HepG2 (cell line): ENCODE measurements around the gene ALDH1A2. TPM values are rescaled to one million over a fixed set of nuclear protein-coding genes. Genes with fewer than 3 reads are reported as not detected.

ENCODE experiments used
- ATAC-seq: fragments of 200-7000 bp; cut with Tn5 transposase; 3 replicates; pipeline ENCODE4 v1.9.1; 2020; ENCODE audit warnings: mild to moderate bottlenecking, moderate library complexity
- BruUV-seq: library from RNA; stranded (reverse); fragments of 400-500 nt; replicated peaks from 2 replicates; lab custom pipeline; 2021; lab: Mats Ljungman, UMichigan
- CTCF ChIA-PET: fragments of 300-600 bp; formaldehyde crosslinking; extraction: SDS; loops from one replicate; lab custom pipeline; 2021; ENCODE audit warnings: low total read pairs, inconsistent platforms, low intra/inter-chr PET ratio; lab: Yijun Ruan, JAX
- POLR2A ChIA-PET: fragments of 350-600 bp; sonication (Branson Sonifier 250); formaldehyde crosslinking; loops from one replicate; lab custom pipeline; 2020; ENCODE audit warnings: antibody characterized with exemption, inconsistent platforms; lab: Yijun Ruan, JAX
- DNase-seq: peaks from one replicate; pipeline ENCODE4 v3.0.0-alpha.2; 2015; ENCODE audit warnings: low spot score
- FAIRE-seq: peaks from 3 replicates; lab custom pipeline; 2011; peaks lifted over from hg19 to GRCh38; lab: Jason Lieb, UNC
- H2AFZ ChIP-seq: one replicate; pipeline ENCODE4 v1.6.1; 2011; ENCODE audit warnings: low read length, inconsistent platforms
- H3K27ac ChIP-seq: fragments of 300-600 bp; 3 replicates; pipeline ENCODE4 v1.8.0; 2011; ENCODE audit warnings: mixed run types, mild to moderate bottlenecking, mixed read lengths, low read length, inconsistent platforms; ENCODE audit not compliant: insufficient read depth; ENCODE audit errors: extremely low read length
- H3K27me3 ChIP-seq, 2 experiments: fragments of 200-600 bp in 1 of 2; 2 replicates in 1 of 2; 3 replicates in 1 of 2; pipeline versions ENCODE4 v1.6.0 to v1.8.0; 2011; ENCODE audit warnings: low read length in 2 of 2, mild to moderate bottlenecking in 2 of 2, moderate library complexity in 2 of 2, inconsistent platforms in 1 of 2; ENCODE audit not compliant: insufficient read depth in 2 of 2, control insufficient read depth in 1 of 2
- H3K36me3 ChIP-seq, 2 experiments: fragments of 200-600 bp in 1 of 2; replicated peaks in 1 of 2; 2 replicates in 1 of 2; 3 replicates in 1 of 2; pipeline versions ENCODE4 v1.5.1 to v1.8.0; 2011; ENCODE audit warnings: low read length in 2 of 2, inconsistent platforms in 1 of 2; ENCODE audit not compliant: insufficient read depth in 2 of 2, control insufficient read depth in 1 of 2
- H3K4me1 ChIP-seq: 2 replicates; pipeline ENCODE4 v1.5.1; 2012; ENCODE audit warnings: low read length, inconsistent platforms; ENCODE audit not compliant: insufficient read depth
- H3K4me2 ChIP-seq: 2 replicates; pipeline ENCODE4 v1.6.0; 2011; ENCODE audit warnings: low read depth, low read length, inconsistent platforms
- H3K4me3 ChIP-seq, 3 experiments: fragments of 200-600 bp in 1 of 3; sonication (generic), shearing (Covaris generic) in 1 of 3; replicated peaks in 1 of 3; 2 replicates each; pipeline ENCODE4 v1.5.1; 2011 to 2016; ENCODE audit warnings: low read length in 3 of 3, inconsistent platforms in 2 of 3, low read depth in 2 of 3, mild to moderate bottlenecking in 2 of 3, control low read depth in 1 of 3, mixed read lengths in 1 of 3; ENCODE audit not compliant: insufficient read depth in 1 of 3
- H3K79me2 ChIP-seq: one replicate; pipeline ENCODE4 v1.6.1; 2011; ENCODE audit warnings: low read length, inconsistent platforms; ENCODE audit not compliant: insufficient read depth
- H3K9ac ChIP-seq: 2 replicates; pipeline ENCODE4 v1.6.0; 2011; ENCODE audit warnings: mild to moderate bottlenecking, low read depth, low read length, inconsistent platforms; ENCODE audit not compliant: insufficient read depth
- H3K9me3 ChIP-seq: 2 replicates; pipeline ENCODE4 v1.5.1; 2012; ENCODE audit warnings: mild to moderate bottlenecking, low read length
- H4K20me1 ChIP-seq: 2 replicates; pipeline ENCODE4 v1.6.0; 2011; ENCODE audit warnings: inconsistent platforms, mild to moderate bottlenecking, low read length, moderate library complexity; ENCODE audit not compliant: insufficient read depth
- CEBPB ChIP-seq: IDR thresholded peaks from 2 replicates; pipeline ENCODE4 v1.6.1; 2011; ENCODE audit warnings: low read depth, low read length, improper control_type of control experiment, borderline replicate concordance
- GPN1 ChIP-seq: sonication (generic); formaldehyde crosslinking; IDR thresholded peaks from 2 replicates; pipeline ENCODE4 v1.5.1; 2020; ENCODE audit warnings: missing genetic modification reagents, borderline replicate concordance
- KLF12 ChIP-seq: sonication (generic); formaldehyde crosslinking; IDR thresholded peaks from 2 replicates; pipeline ENCODE4 v1.4.0; 2020; ENCODE audit warnings: missing genetic modification reagents, borderline replicate concordance
- MBD4 ChIP-seq: IDR thresholded peaks from 2 replicates; pipeline ENCODE4 v1.6.1; 2012; ENCODE audit warnings: low read length, inconsistent platforms, borderline replicate concordance
- MYNN ChIP-seq: sonication (generic); formaldehyde crosslinking; IDR thresholded peaks from 2 replicates; pipeline ENCODE4 v1.4.0; 2020; ENCODE audit warnings: mild to moderate bottlenecking, low read depth, missing genetic modification reagents
- NAIF1 ChIP-seq: sonication (generic); formaldehyde crosslinking; IDR thresholded peaks from 2 replicates; pipeline ENCODE4 v1.5.0; 2020; ENCODE audit warnings: mild to moderate bottlenecking, missing genetic modification reagents, borderline replicate concordance
- RARG ChIP-seq: sonication (generic); formaldehyde crosslinking; IDR thresholded peaks from 2 replicates; pipeline ENCODE4 v1.4.0; 2020; ENCODE audit warnings: low read depth, mild to moderate bottlenecking, missing genetic modification reagents
- SCMH1 ChIP-seq: sonication (generic); formaldehyde crosslinking; IDR thresholded peaks from 2 replicates; pipeline ENCODE4 v1.9.0; 2021; ENCODE audit warnings: missing genetic modification reagents, mild to moderate bottlenecking, borderline replicate concordance
- SMC3 ChIP-seq: IDR thresholded peaks from 2 replicates; pipeline ENCODE4 v1.6.1; 2011; ENCODE audit warnings: low read length, improper control_type of control experiment
- XRCC5 ChIP-seq: fragments of 200-400 bp; formaldehyde crosslinking; optimal IDR thresholded peaks from 2 replicates; pipeline ENCODE3; 2017; ENCODE audit warnings: mild to moderate bottlenecking, low read length
- ZFAT ChIP-seq: sonication (generic); formaldehyde crosslinking; conservative IDR thresholded peaks from 2 replicates; pipeline ENCODE4 v1.8.1; 2023; ENCODE audit warnings: missing genetic modification reagents, inconsistent platforms
- ZNF709 ChIP-seq: sonication (generic); formaldehyde crosslinking; IDR thresholded peaks from 2 replicates; pipeline ENCODE4 v1.5.0; 2020; ENCODE audit warnings: mild to moderate bottlenecking, missing genetic modification reagents
- WGBS: methylation state at CpG from one replicate; pipeline ENCODE4 v1.1.6; 2017; ENCODE audit warnings: low lambda C conversion rate; 5-methylcytosine and 5-hydroxymethylcytosine counted together
- in situ Hi-C: cut with HindIII; loops from 2 replicates; pipeline ENCODE4 v1.10.0; 2017; ENCODE audit warnings: low pct_unique_long_range_greater_than_20kb; ENCODE audit not compliant: extremely low pct_ligation_motif_present
- intact Hi-C: fragments of 100-400 bp; cut with micrococcal nuclease; formaldehyde crosslinking; loops from one replicate; pipeline ENCODE4 v1.10.0; 2022; ENCODE audit not compliant: unreplicated experiment
- polyA plus RNA-seq, 8 experiments: library from polyadenylated mRNA; depleted of rRNA in 3 of 8; stranded (reverse) in 7 of 8; unstranded in 1 of 8; fragments of >200 nt; fragmentation: Illumina TruSeq in 4 of 8; extraction: Trizol in 4 of 8; gene quantifications; 2 replicates each; pipeline versions ENCODE4 v1.2.1 to v1.2.3, GENCODE V29; 2011 to 2016; ENCODE audit warnings: low read depth in 4 of 8, missing spikeins in 1 of 8, mixed read lengths in 1 of 8; ENCODE audit not compliant: insufficient read depth in 1 of 8
- total RNA-seq, 5 experiments: library from RNA; depleted of rRNA; stranded (reverse); fragments of >200 nt; fragmentation: Illumina TruSeq; extraction: Trizol; gene quantifications; 2 replicates each; pipeline ENCODE4 v1.2.3, GENCODE V29; 2016; ENCODE audit warnings: low read depth in 1 of 5
- TF ChIP-seq, protein P1 (sequence below), 2 experiments: sonication (generic) in 1 of 2; formaldehyde crosslinking in 1 of 2; IDR thresholded peaks; 2 replicates each; pipeline versions ENCODE4 v1.5.1 to v1.6.1; 2011 to 2020; ENCODE audit warnings: borderline replicate concordance in 1 of 2, low read depth in 1 of 2, low read length in 1 of 2, mild to moderate bottlenecking in 1 of 2, missing genetic modification reagents in 1 of 2, moderate library complexity in 1 of 2
- TF ChIP-seq, protein P2 (sequence below): sonication (generic); formaldehyde crosslinking; IDR thresholded peaks from 2 replicates; pipeline ENCODE4 v1.5.1; 2020; ENCODE audit warnings: missing genetic modification reagents, mild to moderate bottlenecking, borderline replicate concordance

Gene ALDH1A2
- total and polyA plus RNA-seq, 2 of the 13 experiments (the other 11 are each of a cell fraction or from before 2014, with no cell fraction given): 0.64 to 0.90 TPM

DNA sequence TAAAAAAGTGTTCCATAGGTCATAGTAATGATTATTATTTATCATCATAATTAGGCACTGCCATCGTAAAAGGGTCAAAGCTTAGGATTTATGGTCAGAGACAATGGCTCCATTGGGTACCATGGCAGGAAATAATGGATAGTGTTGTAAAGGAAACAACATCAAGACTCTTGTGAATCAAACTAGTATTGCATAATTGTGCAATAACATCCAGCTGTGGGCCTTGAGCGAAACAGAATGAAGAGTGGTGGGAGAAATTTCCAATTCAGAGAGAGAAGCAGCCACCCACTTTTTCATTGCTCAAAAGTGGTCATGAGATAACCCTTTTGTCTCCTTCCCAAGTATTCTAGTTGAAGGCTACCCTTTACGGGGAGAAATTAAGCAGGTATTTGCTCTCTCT, 61.7 kb downstream of the ALDH1A2 start:
- intact Hi-C loops (no loop called here), in situ Hi-C loops (no loop called here)
- BruUV-seq: no TSS peak
- no peaks in the 10 kb centered on the region for H3K4me1 ChIP-seq
- H3K79me2 ChIP-seq: no peaks in the 10 kb centered on the region
- no peaks in the 10 kb centered on the region for H4K20me1 ChIP-seq
- no peak overlapping the region for H3K9ac ChIP-seq
- no peak overlapping the region for H2AFZ ChIP-seq
- H3K27ac ChIP-seq: no peak overlapping the region
- no peaks in the 10 kb centered on the region for H3K27me3 ChIP-seq
- CTCF ChIA-PET: no interaction called here
- DNase-seq: no peak
- TF ChIP-seq GPN1 (CRISPR knock-in tag) (no peak), SMC3 (no peak), XRCC5 (no peak), ZFAT (CRISPR knock-in tag) (no peak), CEBPB (peak; percentile 53; the same call in 1 of the 2 replicates), KLF12 (no peak), MYNN (no peak), RARG (CRISPR knock-in tag) (no peak), ZNF709 (no peak)
- H3K9me3 ChIP-seq: no peaks in the 10 kb centered on the region
- H3K4me2 ChIP-seq: no peak overlapping the region
- no peaks in the 10 kb centered on the region for H3K36me3 ChIP-seq
- no peak overlapping the region for H3K4me3 ChIP-seq
- 32% methylated on average over 3 of the region's 3 CpGs for WGBS
- ATAC-seq: no peak
- no peak for FAIRE-seq
- POLR2A ChIA-PET: no interaction called here

DNA sequence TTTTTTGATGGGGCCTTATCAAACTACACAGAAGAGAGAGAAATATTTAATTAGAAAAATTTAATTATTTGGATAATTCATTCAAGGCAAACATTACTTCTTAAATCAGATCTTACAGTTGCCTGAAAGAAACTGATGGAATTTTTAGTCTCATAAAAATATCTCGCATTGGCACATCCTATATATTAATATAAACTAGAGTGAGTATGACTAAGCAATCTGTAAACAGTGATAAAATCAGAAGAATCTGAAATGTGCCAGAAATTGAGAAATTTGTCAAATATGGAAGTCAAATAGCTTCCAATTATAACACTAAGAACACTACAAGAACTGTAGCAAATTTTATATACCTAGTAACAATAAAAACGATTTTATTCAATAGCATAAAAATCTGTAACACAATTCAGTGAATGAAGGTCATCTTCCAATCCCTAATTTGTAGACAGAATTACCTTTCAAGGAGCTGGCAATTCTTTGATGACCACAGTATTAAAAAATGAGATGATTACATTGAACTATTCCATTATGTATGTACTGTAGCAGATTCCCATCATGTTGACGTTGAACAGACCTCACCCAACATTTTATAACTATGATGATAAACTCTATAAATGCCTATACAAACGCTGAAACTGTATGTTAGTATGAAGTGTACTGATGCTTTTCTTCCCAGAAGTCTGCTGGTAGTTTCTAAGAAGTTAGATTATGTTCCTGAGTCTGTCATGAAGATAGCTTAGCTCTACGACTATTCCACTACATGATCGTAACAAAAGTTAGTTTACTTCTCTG, 63.0 kb downstream of the ALDH1A2 start:
- no peak for ATAC-seq
- Histone ChIP-seq H3K27me3 (0 out of 5 replicates have a peak, but pooled peaks cover 0 to 5% of the 10 kb centered on the region in 2 experiments), H3K9ac (no peak overlapping the region), H2AFZ (no peak overlapping the region), H4K20me1 (no peaks in the 10 kb centered on the region), H3K9me3 (no peaks in the 10 kb centered on the region), H3K4me1 (no peaks in the 10 kb centered on the region), H3K36me3 (no peaks in the 10 kb centered on the region), H3K79me2 (no peaks in the 10 kb centered on the region), H3K4me3 (no peak overlapping the region), H3K27ac (no peak overlapping the region), H3K4me2 (no peak overlapping the region)
- ChIA-PET POLR2A (no interaction called here), CTCF (no interaction called here)
- WGBS: under 1% methylated on average over 6 of the region's 6 CpGs
- no peak for FAIRE-seq
- no TSS peak for BruUV-seq
- intact Hi-C loops (no loop called here), in situ Hi-C loops (no loop called here)
- no peak for DNase-seq
- TF ChIP-seq, protein P1, sequence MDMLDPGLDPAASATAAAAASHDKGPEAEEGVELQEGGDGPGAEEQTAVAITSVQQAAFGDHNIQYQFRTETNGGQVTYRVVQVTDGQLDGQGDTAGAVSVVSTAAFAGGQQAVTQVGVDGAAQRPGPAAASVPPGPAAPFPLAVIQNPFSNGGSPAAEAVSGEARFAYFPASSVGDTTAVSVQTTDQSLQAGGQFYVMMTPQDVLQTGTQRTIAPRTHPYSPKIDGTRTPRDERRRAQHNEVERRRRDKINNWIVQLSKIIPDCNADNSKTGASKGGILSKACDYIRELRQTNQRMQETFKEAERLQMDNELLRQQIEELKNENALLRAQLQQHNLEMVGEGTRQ (IDR thresholded peaks at IDR 0.05; ENCODE audit: low read depth, low read length): no peak
- TF ChIP-seq, protein P1 (CRISPR knock-in tag; IDR thresholded peaks at IDR 0.05; ENCODE audit: borderline replicate concordance): no peak
- TF ChIP-seq, protein P2, sequence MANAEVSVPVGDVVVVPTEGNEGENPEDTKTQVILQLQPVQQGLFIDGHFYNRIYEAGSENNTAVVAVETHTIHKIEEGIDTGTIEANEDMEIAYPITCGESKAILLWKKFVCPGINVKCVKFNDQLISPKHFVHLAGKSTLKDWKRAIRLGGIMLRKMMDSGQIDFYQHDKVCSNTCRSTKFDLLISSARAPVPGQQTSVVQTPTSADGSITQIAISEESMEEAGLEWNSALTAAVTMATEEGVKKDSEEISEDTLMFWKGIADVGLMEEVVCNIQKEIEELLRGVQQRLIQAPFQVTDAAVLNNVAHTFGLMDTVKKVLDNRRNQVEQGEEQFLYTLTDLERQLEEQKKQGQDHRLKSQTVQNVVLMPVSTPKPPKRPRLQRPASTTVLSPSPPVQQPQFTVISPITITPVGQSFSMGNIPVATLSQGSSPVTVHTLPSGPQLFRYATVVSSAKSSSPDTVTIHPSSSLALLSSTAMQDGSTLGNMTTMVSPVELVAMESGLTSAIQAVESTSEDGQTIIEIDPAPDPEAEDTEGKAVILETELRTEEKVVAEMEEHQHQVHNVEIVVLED (CRISPR knock-in tag): no peak
- TF ChIP-seq MBD4 (no peak), SCMH1 (CRISPR knock-in tag) (no peak), NAIF1 (CRISPR knock-in tag) (no peak), ZFAT (CRISPR knock-in tag) (no peak)
